Natural killer cell (primary cell): ENCODE data around the gene PDE4D. TPM values are rescaled to one million over a fixed set of nuclear protein-coding genes. Genes with fewer than 3 reads are reported as not detected.

Source experiments
- ATAC-seq, 3 donors: fragments of 150-1000 bp in 2 of 3; fragments of 200-7000 bp in 1 of 3; cut with Tn5 transposase; 1 replicate in 1 of 3; 2 replicates in 2 of 3; pipeline ENCODE4 v1.10.0; 2021; ENCODE audit warnings: mild to moderate bottlenecking in 2 of 3, moderate library complexity in 2 of 3
- DNase-seq, 2 donors: peaks; one replicate each; pipeline versions ENCODE4 v3.0.0 to v3.0.0-alpha.2; 2013 to 2021; ENCODE audit warnings: mixed read lengths in 1 of 2
- H3K27ac ChIP-seq: one replicate; pipeline ENCODE4 v1.5.1; 2013; ENCODE audit warnings: mild to moderate bottlenecking, low read length
- H3K27me3 ChIP-seq: one replicate; pipeline ENCODE4 v1.6.1; 2013; ENCODE audit warnings: low read length; ENCODE audit not compliant: control insufficient read depth, insufficient read depth
- H3K36me3 ChIP-seq: one replicate; pipeline ENCODE4 v1.6.1; 2013; ENCODE audit warnings: low read length; ENCODE audit not compliant: control insufficient read depth, insufficient read depth
- H3K4me1 ChIP-seq: one replicate; pipeline ENCODE4 v1.6.1; 2013; ENCODE audit warnings: low read length; ENCODE audit not compliant: control insufficient read depth, insufficient read depth
- H3K4me3 ChIP-seq: one replicate; pipeline ENCODE4 v1.5.1; 2013; ENCODE audit warnings: low read length
- H3K9me3 ChIP-seq: one replicate; pipeline ENCODE4 v1.6.1; 2013; ENCODE audit warnings: low read length; ENCODE audit not compliant: control insufficient read depth, insufficient read depth
- H3K27ac Mint-ChIP-seq, 2 donors: one replicate each; pipeline ENCODE4 v1.8.0; 2022; ENCODE audit warnings: mild to moderate bottlenecking in 2 of 2, mixed read lengths in 2 of 2, moderate library complexity in 1 of 2
- H3K27me3 Mint-ChIP-seq, 2 donors: one replicate each; pipeline ENCODE4 v1.8.0; 2022; ENCODE audit warnings: low read depth in 2 of 2, mixed read lengths in 2 of 2
- H3K36me3 Mint-ChIP-seq: one replicate; pipeline ENCODE4 v1.8.0; 2022; ENCODE audit warnings: mixed read lengths
- H3K4me1 Mint-ChIP-seq, 2 donors: one replicate each; pipeline ENCODE4 v1.8.0; 2022; ENCODE audit warnings: mixed read lengths in 2 of 2
- H3K4me3 Mint-ChIP-seq: one replicate; pipeline ENCODE4 v1.8.0; 2022; ENCODE audit warnings: mild to moderate bottlenecking, moderate library complexity, mixed read lengths
- H3K9me3 Mint-ChIP-seq, 2 donors: one replicate each; pipeline ENCODE4 v1.8.0; 2022; ENCODE audit warnings: mixed read lengths in 2 of 2
- CTCF ChIP-seq: fragments of 200-600 bp; IDR thresholded peaks from one replicate; pipeline ENCODE4 v1.8.0; 2022; ENCODE audit warnings: antibody characterized with exemption
- WGBS: methylation state at CpG from one replicate; pipeline ENCODE4 v1.1.7; 2013; ENCODE audit warnings: missing lambda C conversion rate; ENCODE audit not compliant: insufficient coverage; 5-methylcytosine and 5-hydroxymethylcytosine counted together
- intact Hi-C: fragments of 100-400 bp; cut with micrococcal nuclease; formaldehyde crosslinking; loops from one replicate; pipeline ENCODE4 v1.14.2; 2022
- total RNA-seq, 4 donors: library from RNA; stranded (reverse); fragments of 120-200 nt in 1 of 4; gene quantifications; one replicate each; pipeline versions ENCODE4 v1.2.3 to v1.2.4, GENCODE V29; 2013 to 2022

Gene PDE4D
- total RNA-seq, 3 donors from 2014 or later (not counting 1 experiment from before 2014, with no cell fraction given), result 109 to 170 (median 116) TPM

DNA sequence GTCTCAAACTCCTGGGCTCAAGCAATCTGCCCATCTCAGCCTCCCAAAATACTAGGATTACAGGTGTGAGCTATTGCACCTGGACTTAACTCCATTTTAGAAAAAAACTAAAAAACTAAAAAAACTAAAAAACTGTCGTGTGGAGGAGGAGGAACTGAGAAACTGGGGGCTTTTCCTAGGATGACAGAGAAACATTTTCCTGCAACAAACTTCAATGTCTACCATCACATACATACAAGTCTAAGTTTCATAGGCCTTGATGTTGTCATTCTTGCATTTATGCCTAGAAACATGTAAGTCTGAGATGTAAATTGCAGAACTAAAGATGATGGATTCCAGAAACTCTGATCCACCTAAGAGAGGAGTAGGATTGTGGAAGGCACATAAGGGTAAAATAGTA is 753.8 kb downstream of the PDE4D start:
- H3K4me1 ChIP-seq, result no peaks in the 10 kb centered on the region

GRCh38 chr5:59138509-59138908 is 755.0 kb downstream of the PDE4D start:
- H3K4me3 Mint-ChIP-seq, result no peak overlapping the region

More for the DNA sequence above, 753.8 kb downstream of the PDE4D start:
- Mint-ChIP-seq H3K36me3 (no peaks in the 10 kb centered on the region), H3K9me3 (no peaks in the 10 kb centered on the region), H3K27ac (no peak overlapping the region), H3K27me3 (peaks cover 2 to 8% of the 10 kb centered on the region in 2 donors), H3K4me1 (peaks cover 4 to 5% of the 10 kb centered on the region in 2 donors), H3K4me3 (no peak overlapping the region)
- no CpG with 5 or more reads among the region's 1 CpG for WGBS
- Histone ChIP-seq H3K27me3 (no peaks in the 10 kb centered on the region), H3K4me3 (no peak overlapping the region), H3K36me3 (no peaks in the 10 kb centered on the region), H3K9me3 (no peaks in the 10 kb centered on the region), H3K27ac (no peak overlapping the region)
- intact Hi-C loops, result no loop called here
- DNase-seq (no peak), ATAC-seq (no peak)
- no peak for TF ChIP-seq CTCF

DNA sequence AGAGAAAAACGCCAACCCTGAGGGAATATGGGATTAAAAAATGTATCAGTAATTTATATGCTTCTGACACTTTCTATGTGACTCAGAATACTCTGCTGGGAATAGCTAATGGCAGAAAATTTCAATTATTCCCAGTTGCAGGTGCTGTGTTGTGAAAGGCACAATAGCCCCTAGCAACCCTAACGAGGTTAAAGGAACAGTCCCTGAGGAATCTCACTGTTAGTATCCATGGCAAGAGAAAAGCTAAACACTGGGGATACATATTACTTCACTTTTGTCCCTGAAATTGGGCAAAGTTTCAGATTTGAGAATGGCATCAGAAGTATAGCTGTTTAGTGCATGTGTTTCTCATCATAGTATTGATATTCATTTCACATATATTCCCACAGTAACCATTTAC is 755.7 kb downstream of the PDE4D start:
- Mint-ChIP-seq H3K4me3 (no peak overlapping the region), H3K9me3 (no peaks in the 10 kb centered on the region), H3K27ac (no peak overlapping the region), H3K4me1 (peaks cover 7 to 18% of the 10 kb centered on the region in 2 donors), H3K27me3 (peaks cover 2 to 8% of the 10 kb centered on the region in 2 donors), H3K36me3 (no peaks in the 10 kb centered on the region)
- no peak for DNase-seq
- Histone ChIP-seq H3K4me3 (no peak overlapping the region), H3K4me1 (no peaks in the 10 kb centered on the region), H3K36me3 (no peaks in the 10 kb centered on the region), H3K27me3 (no peaks in the 10 kb centered on the region), H3K9me3 (no peaks in the 10 kb centered on the region), H3K27ac (no peak overlapping the region)
- ATAC-seq, result no peak
- intact Hi-C loops, result no loop called here
- no peak for TF ChIP-seq CTCF
- 91% methylated on average over 2 of the region's 2 CpGs for WGBS

More at GRCh38 chr5:59138509-59138908, 755.0 kb downstream of the PDE4D start:
- TF ChIP-seq CTCF, result no peak
- H3K27ac Mint-ChIP-seq, result no peak overlapping the region
- Histone ChIP-seq H3K27ac (no peak overlapping the region), H3K4me3 (no peak overlapping the region), H3K9me3 (no peaks in the 10 kb centered on the region), H3K27me3 (no peaks in the 10 kb centered on the region), H3K36me3 (no peaks in the 10 kb centered on the region), H3K4me1 (no peaks in the 10 kb centered on the region)
- no peak for DNase-seq
- no peak for ATAC-seq
- no peaks in the 10 kb centered on the region for H3K9me3 Mint-ChIP-seq
- 100% methylated on average over 1 of the region's 2 CpGs for WGBS
- H3K36me3 Mint-ChIP-seq, result no peaks in the 10 kb centered on the region
- H3K27me3 Mint-ChIP-seq, result peaks cover 2 to 8% of the 10 kb centered on the region in 2 donors
- peaks cover 7 to 13% of the 10 kb centered on the region in 2 donors for H3K4me1 Mint-ChIP-seq
- intact Hi-C loops, result no loop called here

- intact Hi-C loops, result no loop called here
- WGBS, result 43% methylated on average over 2 of the region's 2 CpGs
- Histone ChIP-seq H3K4me3 (no peak overlapping the region), H3K36me3 (no peaks in the 10 kb centered on the region), H3K9me3 (no peaks in the 10 kb centered on the region), H3K4me1 (peaks cover 2% of the 10 kb centered on the region), H3K27ac (no peak overlapping the region), H3K27me3 (no peaks in the 10 kb centered on the region)
- DNase-seq (no peak), ATAC-seq (no peak)
- Mint-ChIP-seq H3K4me1 (peaks cover 15 to 30% of the 10 kb centered on the region in 2 donors), H3K36me3 (no peaks in the 10 kb centered on the region), H3K4me3 (no peak overlapping the region), H3K27ac (no peak overlapping the region), H3K9me3 (no peaks in the 10 kb centered on the region), H3K27me3 (peaks cover 2 to 8% of the 10 kb centered on the region in 2 donors)
- no peak for TF ChIP-seq CTCF
Measured at GRCh38 chr5:59136549-59136948, 757.0 kb downstream of the PDE4D start.
